NT2/D1 (cell line): ENCODE measurements around the gene CPEB3.

Experiments
- DNase-seq: peaks from one replicate; pipeline ENCODE4 v3.0.0-alpha.2; 2011; ENCODE audit warnings: low read depth, low spot score
- H3K27me3 ChIP-seq: 2 replicates; pipeline ENCODE4 v1.6.0; 2011; ENCODE audit warnings: mild to moderate bottlenecking; ENCODE audit not compliant: insufficient read length, insufficient read depth
- H3K36me3 ChIP-seq: 2 replicates; pipeline ENCODE4 v1.6.1; 2011; ENCODE audit warnings: mild to moderate bottlenecking, low read length, mixed read lengths; ENCODE audit not compliant: insufficient read depth, insufficient read length
- H3K4me1 ChIP-seq: 2 replicates; pipeline ENCODE4 v1.5.1; 2011; ENCODE audit not compliant: insufficient read depth, insufficient read length
- H3K4me3 ChIP-seq: 2 replicates; pipeline ENCODE4 v1.5.1; 2011; ENCODE audit warnings: low read depth; ENCODE audit not compliant: insufficient read length
- H3K9ac ChIP-seq: 2 replicates; pipeline ENCODE4 v1.6.0; 2011; ENCODE audit warnings: low read depth; ENCODE audit not compliant: insufficient read length
- H3K9me3 ChIP-seq: 2 replicates; pipeline ENCODE4 v1.5.1; 2011; ENCODE audit warnings: mild to moderate bottlenecking, low read length; ENCODE audit not compliant: insufficient read depth
- SUZ12 ChIP-seq: IDR thresholded peaks from 2 replicates; pipeline ENCODE4 v1.6.1; 2011; ENCODE audit not compliant: insufficient read length, insufficient read depth; ENCODE audit errors: extremely low read depth
- YY1 ChIP-seq: IDR thresholded peaks from 2 replicates; pipeline ENCODE4 v1.6.1; 2011; ENCODE audit not compliant: insufficient read length, insufficient read depth
- ZNF274 ChIP-seq: IDR thresholded peaks from 2 replicates; pipeline ENCODE4 v1.6.1; 2011; ENCODE audit warnings: mild to moderate bottlenecking, low read depth, low read length

CPEB3 gene

DNA sequence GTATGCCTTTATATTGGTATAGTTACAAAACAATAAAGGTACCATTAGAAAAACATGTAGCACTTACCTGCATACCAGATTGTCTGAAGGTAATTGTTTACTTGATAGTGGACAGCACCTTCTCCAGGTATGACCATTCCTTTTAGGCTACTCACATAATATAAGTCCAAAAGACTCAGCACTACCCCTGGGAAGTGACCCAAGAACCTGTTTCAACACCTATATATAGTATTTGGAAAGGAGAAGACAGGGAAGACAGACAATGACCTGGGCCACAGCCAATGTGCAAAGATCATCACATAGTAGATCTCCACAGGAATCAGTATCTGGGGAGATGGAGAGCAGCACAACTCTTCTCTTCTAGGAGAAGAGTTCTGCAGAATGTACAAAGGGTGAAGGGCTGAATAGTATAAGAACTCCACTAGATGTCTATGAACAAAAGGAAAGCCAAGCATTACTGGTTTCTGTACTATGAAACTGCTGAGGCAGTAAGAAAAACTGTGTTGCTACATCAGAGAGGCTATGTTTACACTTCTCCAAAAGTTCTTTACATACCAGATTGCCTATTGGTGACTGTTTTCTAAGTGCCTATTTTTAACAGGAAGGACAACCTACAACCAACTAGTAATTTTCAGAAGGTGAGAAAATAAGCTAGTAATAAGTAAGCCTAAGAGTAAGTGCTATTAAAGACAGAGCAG lies 208.1 kb downstream of the CPEB3 start:
- no peak for DNase-seq
- H3K27me3 ChIP-seq = no peaks in the 10 kb centered on the region
- no peaks in the 10 kb centered on the region for H3K9me3 ChIP-seq
- no peak overlapping the region for H3K9ac ChIP-seq
- no peaks in the 10 kb centered on the region for H3K36me3 ChIP-seq
- no peak overlapping the region for H3K4me3 ChIP-seq
- H3K4me1 ChIP-seq = no peaks in the 10 kb centered on the region
- TF ChIP-seq ZNF274 = no peak
- no peak for TF ChIP-seq SUZ12
- TF ChIP-seq YY1 = no peak

DNA sequence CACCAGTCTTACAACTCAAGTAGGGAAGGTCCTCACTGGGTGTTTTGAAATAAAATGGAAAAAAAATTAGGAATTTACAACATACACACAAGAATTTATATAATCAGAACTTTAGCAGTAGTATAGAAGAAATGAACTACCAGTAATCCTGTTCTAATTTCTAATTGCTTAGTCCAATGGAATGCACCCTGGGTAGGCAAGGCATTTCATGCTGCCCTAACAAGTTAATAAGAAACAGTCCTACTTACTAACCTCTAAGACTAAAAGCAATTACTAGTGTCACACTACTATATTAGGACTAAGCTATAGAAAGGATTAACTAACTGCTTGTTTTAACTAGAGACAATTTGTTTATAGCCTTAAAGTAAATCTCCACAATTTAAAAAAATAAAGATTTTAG lies 209.2 kb downstream of the CPEB3 start:
- Histone ChIP-seq H3K4me1 (no peaks in the 10 kb centered on the region), H3K4me3 (no peak overlapping the region), H3K27me3 (no peaks in the 10 kb centered on the region), H3K36me3 (no peaks in the 10 kb centered on the region), H3K9me3 (no peaks in the 10 kb centered on the region), H3K9ac (no peak overlapping the region)
- no peak for TF ChIP-seq SUZ12
- no peak for TF ChIP-seq ZNF274
- TF ChIP-seq YY1 = no peak
- no peak for DNase-seq

DNA sequence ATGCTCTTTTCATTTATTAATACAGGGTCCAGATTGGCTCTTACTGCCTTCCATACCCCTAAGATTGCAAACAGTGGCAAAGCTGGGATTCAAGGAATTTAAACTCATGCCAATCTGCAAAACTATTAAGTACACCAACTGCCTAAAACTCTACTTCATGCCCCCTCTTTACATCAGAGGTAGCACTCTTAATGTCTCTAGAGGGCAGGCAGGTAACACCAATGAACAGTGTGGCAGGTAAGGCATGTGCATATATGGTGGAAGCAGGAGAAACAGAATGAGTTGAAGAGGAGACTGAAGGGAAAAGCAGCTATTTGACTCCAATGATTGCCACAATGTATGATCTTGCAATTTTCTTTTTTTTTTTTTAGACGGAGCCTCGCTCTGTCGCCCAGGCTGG lies 210.6 kb downstream of the CPEB3 start:
- TF ChIP-seq ZNF274 = no peak
- TF ChIP-seq SUZ12 = no peak
- TF ChIP-seq YY1 = no peak
- H3K36me3 ChIP-seq = no peaks in the 10 kb centered on the region
- H3K9ac ChIP-seq = no peak overlapping the region
- H3K9me3 ChIP-seq = no peaks in the 10 kb centered on the region
- H3K4me3 ChIP-seq = no peak overlapping the region
- no peak for DNase-seq
- H3K27me3 ChIP-seq = no peaks in the 10 kb centered on the region
- H3K4me1 ChIP-seq = no peaks in the 10 kb centered on the region

DNA sequence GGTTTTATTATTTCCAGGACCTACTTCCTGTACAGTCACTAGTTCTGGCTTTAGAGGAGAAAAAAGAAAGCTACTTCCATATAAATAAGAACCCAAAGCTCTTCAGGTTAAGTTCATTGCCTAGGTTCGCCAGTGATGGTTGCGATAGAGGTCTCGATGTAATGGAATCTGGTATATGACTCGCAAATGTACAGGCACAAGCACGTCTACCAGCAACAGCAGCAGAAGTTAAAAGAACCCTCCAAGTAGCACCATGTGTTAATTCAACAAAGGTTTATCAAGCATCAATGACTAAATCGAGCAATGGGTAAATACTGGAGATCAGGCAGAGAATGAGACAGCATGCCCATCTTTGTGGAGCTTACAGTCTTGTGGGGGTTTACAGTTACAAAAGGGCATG lies 211.9 kb downstream of the CPEB3 start:
- Histone ChIP-seq H3K9ac (no peak overlapping the region), H3K4me3 (no peak overlapping the region), H3K4me1 (no peaks in the 10 kb centered on the region), H3K9me3 (no peaks in the 10 kb centered on the region), H3K36me3 (no peaks in the 10 kb centered on the region), H3K27me3 (no peaks in the 10 kb centered on the region)
- no peak for DNase-seq
- TF ChIP-seq SUZ12 = no peak
- no peak for TF ChIP-seq ZNF274
- no peak for TF ChIP-seq YY1

DNA sequence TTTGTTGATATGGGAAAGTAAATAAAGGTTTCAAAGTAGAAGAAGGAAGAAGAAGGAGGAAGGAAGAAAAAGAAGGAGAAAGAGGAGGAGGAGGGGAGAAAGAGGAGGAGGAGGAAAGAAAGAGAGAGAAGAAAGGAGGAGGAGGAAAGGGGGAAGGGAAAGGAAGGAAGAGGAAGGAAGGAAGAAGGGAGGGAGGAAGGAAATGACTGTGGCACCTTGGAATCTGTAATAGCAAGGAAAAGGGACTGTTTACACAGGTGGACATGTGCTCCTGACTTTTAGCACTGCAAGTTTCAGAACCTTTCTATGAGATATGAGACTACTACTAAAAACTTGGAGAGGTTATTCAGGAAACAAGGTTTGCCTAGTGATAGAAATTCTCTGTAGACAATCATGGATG lies 214.2 kb downstream of the CPEB3 start:
- TF ChIP-seq ZNF274 (no peak), YY1 (no peak), SUZ12 (no peak)
- DNase-seq = no peak
- Histone ChIP-seq H3K4me1 (no peaks in the 10 kb centered on the region), H3K36me3 (no peaks in the 10 kb centered on the region), H3K4me3 (no peak overlapping the region), H3K9ac (no peak overlapping the region), H3K27me3 (no peaks in the 10 kb centered on the region), H3K9me3 (no peaks in the 10 kb centered on the region)

DNA sequence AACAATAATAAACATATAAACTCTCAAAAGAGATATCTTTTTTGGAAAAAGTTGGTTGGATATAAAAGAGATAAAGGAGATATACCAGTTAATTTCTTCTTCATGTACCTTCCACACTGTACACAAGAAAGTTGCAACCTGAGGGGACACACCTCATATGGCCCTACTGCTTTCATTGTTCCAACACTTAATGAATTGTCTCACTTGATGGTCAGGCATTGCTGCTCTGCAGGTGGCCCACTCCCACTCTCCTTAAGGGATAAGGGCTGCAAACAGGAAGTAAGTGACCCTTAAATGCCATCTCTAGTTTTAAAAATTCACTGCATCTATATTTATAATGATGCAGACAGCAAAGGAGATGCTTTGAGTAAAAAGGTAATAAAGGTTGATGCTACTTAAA lies 215.0 kb downstream of the CPEB3 start:
- Histone ChIP-seq H3K36me3 (no peaks in the 10 kb centered on the region), H3K9ac (no peak overlapping the region), H3K27me3 (no peaks in the 10 kb centered on the region), H3K4me3 (no peak overlapping the region), H3K9me3 (no peaks in the 10 kb centered on the region), H3K4me1 (no peaks in the 10 kb centered on the region)
- DNase-seq = no peak
- no peak for TF ChIP-seq SUZ12
- no peak for TF ChIP-seq ZNF274
- no peak for TF ChIP-seq YY1

DNA sequence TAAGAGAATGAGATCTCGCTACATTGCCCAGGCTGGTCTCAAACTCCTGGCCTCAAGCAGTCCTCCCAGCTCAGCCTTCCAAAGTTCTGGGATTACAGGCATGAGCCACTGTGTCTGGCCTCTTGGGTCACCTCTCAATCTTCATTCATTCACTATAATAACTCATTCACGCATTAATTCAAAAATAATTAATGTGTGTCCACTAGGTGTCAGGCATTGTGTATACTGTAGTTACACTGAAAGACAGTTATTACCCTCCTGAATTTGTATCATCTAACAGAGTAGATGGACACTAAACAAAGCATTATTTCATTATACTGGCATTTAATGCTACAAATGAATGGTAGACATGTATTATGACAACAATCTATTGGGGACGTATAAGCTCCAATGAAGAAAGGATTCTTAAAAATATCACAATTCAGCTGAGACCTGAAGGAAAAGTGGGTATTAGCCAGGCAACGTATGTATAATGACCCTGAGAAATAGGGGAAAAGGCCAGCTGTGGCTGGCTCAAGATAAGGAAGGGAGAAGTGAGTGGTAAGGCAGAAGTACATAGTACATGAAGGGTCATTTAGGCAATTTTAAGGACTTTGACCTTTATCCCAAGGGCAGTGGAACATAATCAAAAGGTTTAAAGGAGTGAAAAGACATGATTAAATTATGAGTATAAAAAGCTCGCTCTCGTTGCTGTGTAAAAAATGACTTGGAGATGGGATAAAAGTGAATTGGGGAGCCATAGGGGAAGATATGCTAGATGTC lies 216.6 kb downstream of the CPEB3 start:
- no peak overlapping the region for H3K9ac ChIP-seq
- H3K27me3 ChIP-seq = no peaks in the 10 kb centered on the region
- H3K36me3 ChIP-seq = no peaks in the 10 kb centered on the region
- TF ChIP-seq SUZ12 = no peak
- no peak for TF ChIP-seq ZNF274
- no peaks in the 10 kb centered on the region for H3K4me1 ChIP-seq
- no peaks in the 10 kb centered on the region for H3K9me3 ChIP-seq
- no peak overlapping the region for H3K4me3 ChIP-seq
- DNase-seq = no peak
